ENCODE measurements around the gene RAD51B.

GRCh38 chr14:68473069-68473468, 653.5 kb downstream of the RAD51B start:
- no peak for TF ChIP-seq CTCF (IDR thresholded peaks at IDR 0.05; ENCODE audit: insufficient read depth, low read length)
- no peak for TF ChIP-seq REST (IDR thresholded peaks at IDR 0.05; ENCODE audit: insufficient replicate concordance, low read depth)
- no peak for TF ChIP-seq GABPA (IDR thresholded peaks at IDR 0.05; ENCODE audit: low read depth)
- TF ChIP-seq POLR2AphosphoS5 (IDR thresholded peaks at IDR 0.05; ENCODE audit: low read depth) = no peak
- no peak for TF ChIP-seq SPI1 (IDR thresholded peaks at IDR 0.05; ENCODE audit: borderline replicate concordance, low read depth)

Measured in HL-60 (cell line).